SK-N-MC (cell line): ENCODE measurements around the gene GPC5.

ENCODE experiments used
- EZH2 ChIP-seq: fragments of 200-600 bp; sonication (generic); IDR thresholded peaks from one replicate; pipeline ENCODE4 v1.6.1; 2017; ENCODE audit warnings: antibody characterized with exemption
- FOXP2 ChIP-seq: optimal IDR thresholded peaks from 2 replicates; pipeline ENCODE3; 2011; ENCODE audit warnings: mild to moderate bottlenecking, moderate library complexity; ENCODE audit not compliant: insufficient read depth; ENCODE audit errors: extremely low read length, control extremely low read depth
- POLR2AphosphoS5 ChIP-seq: IDR thresholded peaks from 2 replicates; pipeline ENCODE4 v1.6.1; 2012; ENCODE audit warnings: mild to moderate bottlenecking, low read depth, low read length, borderline replicate concordance

DNA sequence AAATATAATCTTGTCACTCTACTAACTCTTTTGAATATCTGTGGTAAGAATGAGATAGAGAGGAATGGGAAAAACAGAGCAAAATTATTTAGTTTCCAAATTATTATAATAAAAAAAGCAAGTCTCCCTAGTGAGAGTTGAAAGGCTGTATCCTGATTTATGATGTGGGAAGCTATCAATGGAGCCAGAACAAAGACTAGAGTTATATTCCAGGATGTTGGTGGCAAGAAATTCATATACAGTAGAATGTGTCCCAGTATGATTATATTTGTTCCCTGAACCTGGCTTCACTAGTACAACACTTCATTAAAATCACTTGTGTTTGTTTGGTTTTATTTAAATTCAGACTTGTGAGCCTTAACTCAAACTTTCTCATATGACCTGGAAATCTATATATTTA is 630.3 kb downstream of the GPC5 start:
- TF ChIP-seq EZH2, result no peak
- TF ChIP-seq POLR2AphosphoS5, result no peak
- TF ChIP-seq FOXP2, result no peak
